Stimulated activated naive B cell treated with anti-CD40 and anti-IgM and Interleukin-4, amounts not matched to agents 10 μg/mL and 1 μg/mL and 100 μg/mL, for 72 hours (primary cell): ENCODE results near the gene CNTN6.

Source experiments
- ATAC-seq, 2 donors: fragments of 150-1000 bp; cut with Tn5 transposase; replicated peaks; 2 replicates each; pipeline ENCODE4 v1.10.0; 2021; ENCODE audit warnings: moderate library complexity in 1 of 2
- DNase-seq: peaks from one replicate; pipeline ENCODE4 v3.0.0; 2021
- H3K27ac Mint-ChIP-seq: one replicate; pipeline ENCODE4 v1.8.0; 2022; ENCODE audit warnings: mild to moderate bottlenecking, mixed read lengths
- H3K27me3 Mint-ChIP-seq, 2 donors: one replicate each; pipeline ENCODE4 v1.8.0; 2022; ENCODE audit warnings: mixed read lengths in 2 of 2
- H3K36me3 Mint-ChIP-seq, 2 donors: one replicate each; pipeline ENCODE4 v1.8.0; 2022; ENCODE audit warnings: mixed read lengths in 2 of 2, mild to moderate bottlenecking in 1 of 2
- H3K4me1 Mint-ChIP-seq, 2 donors: one replicate each; pipeline ENCODE4 v1.8.0; 2022; ENCODE audit warnings: mixed read lengths in 2 of 2, mild to moderate bottlenecking in 1 of 2
- H3K4me3 Mint-ChIP-seq, 2 donors: one replicate each; pipeline ENCODE4 v1.8.0; 2022; ENCODE audit warnings: mild to moderate bottlenecking in 2 of 2, mixed read lengths in 2 of 2, moderate library complexity in 1 of 2
- H3K9me3 Mint-ChIP-seq, 2 donors: one replicate each; pipeline ENCODE4 v1.8.0; 2022; ENCODE audit warnings: mixed read lengths in 2 of 2, mild to moderate bottlenecking in 1 of 2

The CNTN6 gene

DNA sequence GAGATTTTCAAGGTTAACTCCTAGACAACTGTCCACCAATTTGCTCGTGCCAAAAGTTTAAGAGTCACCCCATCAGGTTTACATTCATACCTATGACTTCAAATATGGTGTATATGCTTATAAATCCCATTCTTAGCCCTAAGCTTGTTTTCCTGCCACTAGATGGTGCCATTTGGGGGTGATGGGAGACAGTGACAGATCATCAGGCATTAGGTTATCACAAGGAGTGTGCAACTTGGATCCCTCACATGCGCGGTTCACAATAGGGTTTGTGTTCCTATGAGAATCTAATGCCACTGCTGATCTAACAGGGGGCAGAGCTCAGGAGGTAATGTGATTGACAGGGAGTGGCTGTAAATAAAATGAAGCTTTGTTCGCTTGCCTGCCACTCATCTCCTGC, 182.7 kb downstream of the CNTN6 start:
- no peak overlapping the region for H3K27ac Mint-ChIP-seq
- no peaks in the 10 kb centered on the region for H3K27me3 Mint-ChIP-seq
- peaks cover 0 to 6% of the 10 kb centered on the region in 2 donors for H3K9me3 Mint-ChIP-seq
- DNase-seq (no peak), ATAC-seq (no peak)
- no peaks in the 10 kb centered on the region for H3K4me1 Mint-ChIP-seq
- no peak overlapping the region for H3K4me3 Mint-ChIP-seq
- no peaks in the 10 kb centered on the region for H3K36me3 Mint-ChIP-seq

DNA sequence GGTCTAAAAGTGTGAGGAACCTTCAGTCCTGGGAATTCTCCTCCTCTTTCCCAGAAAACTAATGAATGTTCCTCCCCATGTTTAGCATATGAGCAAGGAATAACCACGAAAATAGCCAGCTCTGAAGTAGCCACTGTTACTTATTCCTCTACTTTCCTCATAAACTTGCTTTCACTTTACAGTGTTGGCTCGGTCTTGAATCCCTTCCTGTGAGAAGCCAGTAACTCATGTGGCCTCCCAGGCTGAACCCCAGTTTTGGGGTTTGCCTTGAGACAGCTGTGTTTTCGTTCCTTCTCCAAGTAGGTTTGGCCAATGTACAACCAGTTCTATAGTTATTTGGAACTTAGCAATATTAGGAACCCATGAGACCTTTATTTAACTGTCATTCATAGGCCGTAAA, 195.0 kb downstream of the CNTN6 start:
- Mint-ChIP-seq H3K36me3 (no peaks in the 10 kb centered on the region), H3K27ac (no peak overlapping the region), H3K27me3 (no peaks in the 10 kb centered on the region), H3K4me3 (no peak overlapping the region), H3K9me3 (peaks cover 0 to 4% of the 10 kb centered on the region in 2 donors), H3K4me1 (no peaks in the 10 kb centered on the region)
- no peak for DNase-seq
- ATAC-seq, result no peak

DNA sequence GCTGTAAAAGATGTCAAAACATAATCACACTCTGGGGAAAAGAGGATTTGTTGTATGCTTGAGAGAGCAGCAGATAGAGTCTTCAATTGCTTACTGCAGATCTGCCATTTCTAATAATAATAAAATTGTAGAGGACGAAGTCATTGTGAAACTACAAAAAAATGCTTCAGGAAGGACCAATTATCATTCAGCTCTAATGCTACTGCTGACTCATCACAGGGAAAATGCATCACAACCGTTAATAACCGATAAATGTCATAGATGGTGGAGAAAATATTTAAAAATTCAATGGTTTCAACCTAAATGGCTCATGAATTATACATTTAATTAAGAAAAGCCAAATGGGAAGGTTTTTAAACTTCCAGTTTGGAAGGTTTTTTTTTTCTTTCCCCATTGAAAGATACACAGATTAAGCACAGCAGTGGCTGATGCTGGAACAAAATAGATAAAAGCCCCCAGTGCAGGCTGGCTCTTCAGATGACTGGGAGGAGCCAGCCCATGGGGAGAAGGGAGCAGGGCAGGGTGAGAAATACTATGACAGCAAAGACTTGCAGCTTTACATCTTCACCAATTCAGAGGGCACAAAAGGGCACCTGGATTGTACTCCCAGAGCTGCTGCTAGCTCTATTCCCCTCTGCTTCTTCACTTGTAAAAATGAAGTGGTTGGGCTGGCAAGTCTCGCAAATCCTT, 196.1 kb downstream of the CNTN6 start:
- no peaks in the 10 kb centered on the region for H3K4me1 Mint-ChIP-seq
- ATAC-seq (no peak), DNase-seq (no peak)
- no peaks in the 10 kb centered on the region for H3K36me3 Mint-ChIP-seq
- H3K27ac Mint-ChIP-seq, result no peak overlapping the region
- no peak overlapping the region for H3K4me3 Mint-ChIP-seq
- peaks cover 0 to 4% of the 10 kb centered on the region in 2 donors for H3K9me3 Mint-ChIP-seq
- H3K27me3 Mint-ChIP-seq, result no peaks in the 10 kb centered on the region

DNA sequence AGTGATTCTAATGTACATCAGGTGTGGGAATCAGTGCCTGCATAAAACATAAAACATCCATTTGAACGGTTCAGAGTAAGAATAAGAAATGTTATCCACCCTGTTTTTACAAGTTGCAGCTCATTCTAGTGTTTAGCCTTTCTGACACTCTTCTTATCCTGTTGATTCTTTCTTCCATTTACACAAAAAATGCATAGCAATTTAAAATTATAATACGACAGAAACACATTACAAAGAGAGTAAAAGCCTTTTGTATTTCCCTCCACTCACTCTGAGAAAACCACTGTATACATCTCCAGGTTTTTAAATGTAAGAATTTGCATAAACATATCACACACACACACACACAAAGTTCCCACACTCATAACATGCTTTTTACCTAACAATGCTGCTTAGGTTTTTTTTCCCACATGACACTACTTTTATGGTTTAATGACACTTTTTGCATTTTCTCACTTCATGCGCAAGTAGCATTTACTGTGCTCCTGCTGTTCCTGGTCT, 199.8 kb downstream of the CNTN6 start:
- DNase-seq (no peak), ATAC-seq (no peak)
- Mint-ChIP-seq H3K4me1 (no peaks in the 10 kb centered on the region), H3K27me3 (no peaks in the 10 kb centered on the region), H3K9me3 (peaks cover 0 to 3% of the 10 kb centered on the region in 2 donors), H3K27ac (no peak overlapping the region), H3K4me3 (no peak overlapping the region), H3K36me3 (no peaks in the 10 kb centered on the region)

DNA sequence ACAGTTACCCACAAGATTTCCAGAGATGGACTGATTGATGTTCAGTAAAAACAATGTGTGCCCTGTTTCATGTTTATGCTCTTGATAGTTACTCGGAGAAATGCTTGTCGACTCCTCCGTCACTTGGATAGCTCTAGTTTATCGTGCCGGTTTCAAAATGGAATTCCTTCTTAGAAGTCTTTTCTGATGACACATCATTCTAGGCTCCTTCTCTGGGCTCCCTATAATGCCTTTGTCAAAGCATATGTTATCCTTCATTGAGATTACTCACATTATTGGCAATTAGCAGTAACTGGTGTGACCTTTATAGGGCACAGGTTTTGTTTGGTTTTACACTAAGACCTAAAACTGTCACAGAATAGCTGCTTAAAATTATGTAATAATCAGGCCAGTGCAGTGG, 201.8 kb downstream of the CNTN6 start:
- H3K27ac Mint-ChIP-seq, result no peak overlapping the region
- no peaks in the 10 kb centered on the region for H3K4me1 Mint-ChIP-seq
- no peaks in the 10 kb centered on the region for H3K36me3 Mint-ChIP-seq
- H3K4me3 Mint-ChIP-seq, result no peak overlapping the region
- no peaks in the 10 kb centered on the region for H3K27me3 Mint-ChIP-seq
- ATAC-seq (no peak), DNase-seq (no peak)
- H3K9me3 Mint-ChIP-seq, result peaks cover 0 to 3% of the 10 kb centered on the region in 2 donors

DNA sequence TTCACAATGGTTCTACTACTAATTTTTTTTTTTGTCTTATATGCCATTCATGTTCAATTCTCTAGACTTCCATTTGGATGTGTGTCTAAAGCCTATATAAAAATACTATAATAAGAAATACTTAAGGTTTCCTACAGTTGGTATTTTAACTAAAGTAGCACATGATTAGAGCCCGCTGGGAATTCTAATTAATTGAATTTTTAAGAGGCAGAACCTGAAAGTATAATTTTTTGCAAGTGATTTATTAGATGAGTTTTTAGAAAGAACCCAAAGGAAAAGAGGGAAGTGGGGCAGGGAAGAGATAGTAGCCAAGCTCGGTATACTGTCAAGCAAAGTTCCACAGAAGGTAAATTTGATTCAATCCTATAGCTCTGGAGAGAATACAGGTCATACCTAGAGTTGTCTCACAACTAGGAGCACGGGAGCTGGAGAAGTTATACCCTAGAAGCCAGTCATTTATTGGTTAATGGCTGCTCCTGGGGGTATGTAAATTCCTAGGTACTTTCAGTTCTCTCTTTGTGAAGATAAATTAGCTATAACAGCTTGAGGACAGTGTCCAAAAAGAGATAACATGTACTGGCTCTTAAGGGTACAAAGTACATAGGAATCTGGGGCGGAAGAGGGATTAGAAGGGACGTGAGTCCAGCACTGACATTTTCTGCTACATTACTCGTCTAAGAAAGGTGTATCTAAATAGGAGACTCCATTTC, 225.6 kb downstream of the CNTN6 start:
- Mint-ChIP-seq H3K27me3 (no peaks in the 10 kb centered on the region), H3K9me3 (no peaks in the 10 kb centered on the region), H3K4me3 (no peak overlapping the region), H3K4me1 (no peaks in the 10 kb centered on the region), H3K36me3 (no peaks in the 10 kb centered on the region), H3K27ac (no peak overlapping the region)
- no peak for ATAC-seq
- DNase-seq, result no peak

DNA sequence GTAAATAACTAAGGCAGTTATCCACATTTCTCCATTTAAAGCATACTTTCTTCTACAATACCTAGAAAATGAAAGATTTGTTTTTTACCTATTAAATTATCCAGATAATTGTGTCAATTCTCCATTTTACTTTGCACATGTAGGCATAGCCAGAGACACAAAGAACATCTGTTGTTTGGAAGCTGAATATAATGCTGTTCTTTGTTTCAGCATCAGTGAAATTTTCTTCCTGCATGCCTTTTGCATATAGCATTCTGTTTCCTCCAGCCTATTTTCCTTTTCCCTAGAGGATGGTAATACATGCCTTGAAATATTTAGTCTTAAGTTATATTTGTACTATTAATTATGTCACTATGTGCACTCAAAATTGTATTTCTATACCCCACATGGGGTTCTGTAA, 233.7 kb downstream of the CNTN6 start:
- no peaks in the 10 kb centered on the region for H3K4me1 Mint-ChIP-seq
- ATAC-seq (no peak), DNase-seq (no peak)
- no peak overlapping the region for H3K27ac Mint-ChIP-seq
- H3K4me3 Mint-ChIP-seq, result no peak overlapping the region
- no peaks in the 10 kb centered on the region for H3K27me3 Mint-ChIP-seq
- no peaks in the 10 kb centered on the region for H3K36me3 Mint-ChIP-seq
- peaks cover 5 to 7% of the 10 kb centered on the region in 2 donors for H3K9me3 Mint-ChIP-seq

DNA sequence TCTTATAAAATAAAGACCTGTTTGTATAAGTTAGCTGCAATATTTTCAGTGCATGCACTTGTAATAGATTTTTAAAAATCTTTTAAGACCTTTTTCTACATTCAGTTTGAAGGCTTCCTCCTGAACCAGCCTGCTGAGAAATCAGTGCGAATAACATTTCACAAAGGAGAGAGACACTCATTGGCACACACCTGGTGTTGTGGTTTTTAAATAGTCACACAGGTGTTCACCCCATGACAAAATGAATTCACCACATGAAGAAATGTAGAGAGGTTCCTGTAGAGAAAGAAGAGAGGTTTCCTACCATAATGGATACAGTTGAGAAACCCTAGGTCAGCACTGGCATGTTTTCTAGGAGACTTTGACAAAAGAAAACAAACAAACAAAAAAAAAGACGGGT, 237.3 kb downstream of the CNTN6 start:
- no peak for DNase-seq
- no peaks in the 10 kb centered on the region for H3K4me1 Mint-ChIP-seq
- ATAC-seq, result no peak
- peaks cover 0 to 5% of the 10 kb centered on the region in 2 donors for H3K9me3 Mint-ChIP-seq
- H3K27ac Mint-ChIP-seq, result no peak overlapping the region
- H3K27me3 Mint-ChIP-seq, result no peaks in the 10 kb centered on the region
- H3K36me3 Mint-ChIP-seq, result no peaks in the 10 kb centered on the region
- H3K4me3 Mint-ChIP-seq, result no peak overlapping the region

DNA sequence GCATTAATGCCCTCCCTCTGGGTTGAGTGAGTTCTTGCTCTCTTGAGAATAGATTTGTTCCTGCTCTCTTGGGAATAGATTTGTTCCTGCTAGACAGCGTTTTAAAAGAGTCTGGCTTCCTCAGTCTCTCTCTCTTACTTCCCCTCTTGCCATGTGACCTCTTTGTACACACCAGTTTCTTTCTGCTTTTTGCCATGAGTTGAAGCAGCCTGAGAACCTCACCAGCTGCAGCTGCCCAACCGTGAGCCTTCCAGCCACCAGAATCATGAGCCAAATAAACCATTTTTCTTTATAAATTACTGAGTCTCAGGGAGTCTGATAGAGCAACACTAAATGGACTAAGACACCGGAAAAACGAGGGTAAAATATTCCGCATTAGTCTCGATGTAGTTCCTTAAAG, 253.6 kb downstream of the CNTN6 start:
- Mint-ChIP-seq H3K27ac (no peak overlapping the region), H3K4me1 (no peaks in the 10 kb centered on the region), H3K9me3 (no peaks in the 10 kb centered on the region), H3K27me3 (no peaks in the 10 kb centered on the region), H3K36me3 (no peaks in the 10 kb centered on the region), H3K4me3 (no peak overlapping the region)
- DNase-seq (no peak), ATAC-seq (no peak)

DNA sequence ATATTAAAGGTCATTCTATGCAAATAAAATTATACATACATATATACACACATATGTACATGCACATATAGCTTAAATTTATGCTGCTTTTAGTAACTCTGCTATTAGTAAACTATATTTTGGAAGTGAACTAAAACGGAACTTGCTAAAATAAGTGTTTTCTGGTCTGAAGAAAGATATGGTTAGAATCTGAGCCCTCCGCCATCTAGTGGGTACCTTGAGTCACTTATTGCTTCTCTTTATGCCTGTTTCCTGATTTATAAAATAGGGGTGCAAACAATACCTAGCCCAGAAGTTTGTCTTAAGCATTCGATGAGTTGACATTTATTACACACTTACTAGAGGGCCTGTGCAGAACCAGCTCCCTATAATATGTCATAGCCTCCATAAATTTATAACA, 255.7 kb downstream of the CNTN6 start:
- H3K36me3 Mint-ChIP-seq, result no peaks in the 10 kb centered on the region
- H3K4me3 Mint-ChIP-seq, result no peak overlapping the region
- H3K27ac Mint-ChIP-seq, result no peak overlapping the region
- ATAC-seq (no peak), DNase-seq (no peak)
- H3K27me3 Mint-ChIP-seq, result no peaks in the 10 kb centered on the region
- H3K4me1 Mint-ChIP-seq, result no peaks in the 10 kb centered on the region
- H3K9me3 Mint-ChIP-seq, result no peaks in the 10 kb centered on the region

DNA sequence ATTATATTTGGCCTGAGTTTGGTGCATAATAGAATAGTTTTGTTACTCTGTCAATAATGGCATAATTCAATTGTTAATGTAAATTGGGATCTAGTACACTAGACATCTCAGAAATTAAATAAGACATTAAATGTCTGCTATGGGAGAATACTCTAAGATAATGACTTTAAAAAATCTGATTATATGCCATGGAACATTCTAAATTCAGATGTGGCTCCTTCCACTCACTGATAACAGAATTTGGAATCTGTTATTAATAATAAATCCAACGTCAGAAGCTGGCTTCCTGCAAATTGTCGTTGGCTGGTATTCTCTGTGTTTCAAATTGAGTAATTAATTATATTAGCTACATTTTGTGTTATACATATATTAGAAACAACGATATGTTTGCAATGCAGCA, 258.1 kb downstream of the CNTN6 start:
- H3K27me3 Mint-ChIP-seq, result no peaks in the 10 kb centered on the region
- no peaks in the 10 kb centered on the region for H3K4me1 Mint-ChIP-seq
- H3K27ac Mint-ChIP-seq, result no peak overlapping the region
- H3K4me3 Mint-ChIP-seq, result no peak overlapping the region
- DNase-seq (no peak), ATAC-seq (no peak)
- no peaks in the 10 kb centered on the region for H3K9me3 Mint-ChIP-seq
- no peaks in the 10 kb centered on the region for H3K36me3 Mint-ChIP-seq

DNA sequence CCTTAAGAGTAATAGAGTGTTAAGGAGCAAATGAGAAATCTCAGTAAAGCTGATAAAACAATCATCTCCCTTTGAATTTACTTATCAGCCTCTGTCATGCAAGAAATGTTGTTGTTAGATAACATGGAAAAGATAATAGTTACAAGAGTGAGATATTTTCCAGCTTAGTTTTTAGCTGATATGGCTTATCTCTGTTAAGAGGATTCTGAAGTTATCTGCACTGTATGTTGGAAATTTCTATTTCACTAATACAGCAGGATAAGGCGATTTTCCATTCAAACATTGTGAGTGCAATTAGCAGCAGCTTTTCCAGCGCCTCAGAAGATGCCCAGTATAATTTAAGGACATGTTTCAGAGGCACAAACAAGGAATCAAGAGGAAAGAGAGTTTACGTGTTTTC, 262.9 kb downstream of the CNTN6 start:
- H3K36me3 Mint-ChIP-seq, result no peaks in the 10 kb centered on the region
- no peak for DNase-seq
- no peak overlapping the region for H3K27ac Mint-ChIP-seq
- no peak for ATAC-seq
- no peaks in the 10 kb centered on the region for H3K27me3 Mint-ChIP-seq
- H3K9me3 Mint-ChIP-seq, result no peaks in the 10 kb centered on the region
- H3K4me3 Mint-ChIP-seq, result no peak overlapping the region
- H3K4me1 Mint-ChIP-seq, result no peaks in the 10 kb centered on the region

DNA sequence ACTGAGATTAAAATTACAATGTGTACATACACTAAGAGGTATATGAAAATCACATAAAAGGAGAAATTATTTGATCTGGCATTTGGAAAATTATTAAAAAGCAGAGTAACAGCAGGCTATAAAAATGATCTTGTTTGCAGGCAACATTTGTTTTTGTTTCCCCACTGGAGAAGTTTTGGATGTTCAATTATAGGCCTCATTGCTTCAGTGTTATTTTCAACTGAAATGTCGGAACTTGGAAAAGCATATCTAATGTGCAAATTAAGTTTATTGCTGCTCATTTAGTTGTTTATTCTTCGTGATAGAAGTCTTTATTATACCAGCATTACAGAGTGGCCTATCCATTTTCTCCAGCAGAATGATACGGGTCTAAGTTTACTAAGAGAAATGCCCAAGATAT, 263.3 kb downstream of the CNTN6 start:
- Mint-ChIP-seq H3K27ac (no peak overlapping the region), H3K9me3 (no peaks in the 10 kb centered on the region), H3K4me3 (no peak overlapping the region), H3K4me1 (no peaks in the 10 kb centered on the region), H3K27me3 (no peaks in the 10 kb centered on the region), H3K36me3 (no peaks in the 10 kb centered on the region)
- ATAC-seq (no peak), DNase-seq (no peak)

DNA sequence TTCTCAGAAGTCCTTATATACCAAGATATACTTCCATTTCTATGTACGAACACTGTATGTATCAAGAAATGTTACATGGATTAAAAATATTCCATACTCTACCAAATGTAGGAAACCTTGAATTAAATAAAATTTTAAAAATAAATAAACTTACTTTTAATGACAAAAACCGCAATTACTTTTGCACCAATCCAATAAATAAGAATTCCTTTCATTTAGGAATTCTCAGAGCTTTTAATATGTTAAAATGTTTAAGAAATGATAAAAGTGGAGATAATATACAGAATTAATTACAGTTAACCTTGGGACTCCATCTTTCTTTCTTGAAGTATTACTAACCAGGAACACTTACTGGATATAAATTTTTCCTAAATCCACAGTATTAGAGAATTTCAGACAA, 272.7 kb downstream of the CNTN6 start:
- Mint-ChIP-seq H3K27ac (no peak overlapping the region), H3K4me1 (no peaks in the 10 kb centered on the region), H3K9me3 (peaks cover 0 to 4% of the 10 kb centered on the region in 2 donors), H3K27me3 (no peaks in the 10 kb centered on the region), H3K36me3 (no peaks in the 10 kb centered on the region), H3K4me3 (no peak overlapping the region)
- ATAC-seq (no peak), DNase-seq (no peak)

DNA sequence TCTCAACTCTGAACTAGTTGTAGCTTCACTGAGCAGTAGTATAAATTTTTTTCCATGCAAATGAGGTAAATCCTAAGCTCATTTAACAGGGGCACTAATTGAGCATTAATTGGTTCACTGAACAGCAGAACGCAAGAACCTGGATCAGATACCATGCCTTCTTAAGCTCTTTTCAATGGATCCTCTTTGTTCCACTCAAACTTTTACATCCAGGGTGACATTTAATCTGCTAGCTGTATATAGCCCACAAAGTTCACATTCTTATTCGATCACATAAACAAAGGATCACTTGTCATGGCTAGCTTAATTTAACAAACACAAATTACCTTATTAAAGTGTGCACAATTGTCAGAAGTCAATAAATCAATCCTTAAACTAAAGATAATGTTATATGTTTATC, 281.6 kb downstream of the CNTN6 start:
- ATAC-seq (no peak), DNase-seq (no peak)
- H3K27me3 Mint-ChIP-seq, result no peaks in the 10 kb centered on the region
- no peak overlapping the region for H3K4me3 Mint-ChIP-seq
- H3K4me1 Mint-ChIP-seq, result no peaks in the 10 kb centered on the region
- H3K9me3 Mint-ChIP-seq, result peaks cover 0 to 7% of the 10 kb centered on the region in 2 donors
- H3K27ac Mint-ChIP-seq, result no peak overlapping the region
- no peaks in the 10 kb centered on the region for H3K36me3 Mint-ChIP-seq
